Keratinocyte (primary cell): ENCODE results near the gene ABO. TPM values are rescaled to one million over a fixed set of nuclear protein-coding genes. Genes with fewer than 3 reads are reported as not detected.
"Not testable (repeated sequence)": the region's sequence is repeated elsewhere in the genome, so short reads cannot be mapped to it uniquely, and the experiment has no call there.

Experiments
- DNase-seq: peaks from one replicate; pipeline ENCODE4 v3.0.0-alpha.2; 2011; ENCODE audit warnings: low read depth, missing footprints, low spot score
- FAIRE-seq: peaks from 2 replicates; lab custom pipeline; 2011; peaks lifted over from hg19 to GRCh38; lab: Jason Lieb, UNC
- H2AFZ ChIP-seq: 2 replicates; pipeline ENCODE4 v1.6.0; 2012; ENCODE audit warnings: low read length, control low read depth, inconsistent platforms; ENCODE audit not compliant: control insufficient read depth
- H3K27ac ChIP-seq: 2 replicates; pipeline ENCODE4 v1.5.1; 2011; ENCODE audit warnings: low read length; ENCODE audit not compliant: control insufficient read depth, insufficient read depth
- H3K27me3 ChIP-seq: 3 replicates; pipeline ENCODE4 v1.6.0; 2011; ENCODE audit warnings: low read length; ENCODE audit not compliant: control insufficient read depth, insufficient read depth; ENCODE audit errors: extremely low read depth
- H3K36me3 ChIP-seq, 2 experiments: 2 replicates in 1 of 2; 3 replicates in 1 of 2; pipeline ENCODE4 v1.5.1; 2011; ENCODE audit warnings: low read length in 2 of 2, mild to moderate bottlenecking in 1 of 2; ENCODE audit not compliant: control insufficient read depth in 2 of 2, insufficient read depth in 2 of 2; ENCODE audit errors: extremely low read depth in 1 of 2
- H3K4me1 ChIP-seq: 3 replicates; pipeline ENCODE4 v1.5.1; 2011; ENCODE audit warnings: low read length; ENCODE audit not compliant: control insufficient read depth, insufficient read depth; ENCODE audit errors: extremely low read depth
- H3K4me2 ChIP-seq: 3 replicates; pipeline ENCODE4 v1.6.0; 2011; ENCODE audit warnings: low read depth, low read length; ENCODE audit not compliant: control insufficient read depth, insufficient read depth; ENCODE audit errors: extremely low read depth
- H3K4me3 ChIP-seq, 3 experiments: fragments of 200-600 bp in 1 of 3; sonication (generic) in 1 of 3; 2 replicates in 2 of 3; 3 replicates in 1 of 3; pipeline ENCODE4 v1.5.1; 2011 to 2016; ENCODE audit warnings: low read length in 3 of 3, mild to moderate bottlenecking in 3 of 3, control low read depth in 2 of 3, inconsistent platforms in 1 of 3, low read depth in 1 of 3, mixed read lengths in 1 of 3, mixed run types in 1 of 3, moderate library complexity in 1 of 3; ENCODE audit not compliant: control insufficient read depth in 2 of 3, insufficient read depth in 2 of 3; ENCODE audit errors: extremely low read depth in 1 of 3
- H3K79me2 ChIP-seq: 2 replicates; pipeline ENCODE4 v1.6.0; 2012; ENCODE audit warnings: low read length; ENCODE audit not compliant: control insufficient read depth, insufficient read depth
- H3K9ac ChIP-seq: 3 replicates; pipeline ENCODE4 v1.6.0; 2011; ENCODE audit warnings: low read length; ENCODE audit not compliant: control insufficient read depth, insufficient read depth; ENCODE audit errors: extremely low read depth
- H3K9me1 ChIP-seq: 3 replicates; pipeline ENCODE4 v1.6.0; 2011; ENCODE audit warnings: low read length; ENCODE audit not compliant: control insufficient read depth, insufficient read depth; ENCODE audit errors: extremely low read depth
- H3K9me3 ChIP-seq: 2 replicates; pipeline ENCODE4 v1.5.1; 2012; ENCODE audit warnings: low read depth, low read length; ENCODE audit not compliant: control insufficient read depth
- H4K20me1 ChIP-seq: 3 replicates; pipeline ENCODE4 v1.6.0; 2011; ENCODE audit warnings: low read length; ENCODE audit not compliant: control insufficient read depth, insufficient read depth; ENCODE audit errors: extremely low read depth
- EZH2 ChIP-seq: IDR thresholded peaks from one replicate; pipeline ENCODE4 v1.6.1; 2012; ENCODE audit warnings: inconsistent platforms, mild to moderate bottlenecking, low read length, moderate library complexity
- dilution Hi-C: fragments of 300-500 bp; cut with MboI; formaldehyde crosslinking; loops from one replicate; pipeline ENCODE4 v1.7.0; 2020; ENCODE audit warnings: low sequenced_read_pairs; ENCODE audit not compliant: extremely low pct_ligation_motif_present
- polyA plus RNA-seq, 5 experiments: library from polyadenylated mRNA; depleted of rRNA in 3 of 5; stranded (reverse) in 3 of 5; stranded (forward) in 1 of 5; unstranded in 1 of 5; fragments of >200 nt; gene quantifications; 1 replicate in 1 of 5; 2 replicates in 3 of 5; 3 replicates in 1 of 5; pipeline versions ENCODE4 v1.2.1 to v1.2.3, GENCODE V29; 2011 to 2012; ENCODE audit warnings: missing spikeins in 2 of 5, low read depth in 1 of 5, low replicate concordance in 1 of 5
- TF ChIP-seq, protein P1 (sequence below), 3 experiments: IDR thresholded peaks in 1 of 3; conservative IDR thresholded peaks in 1 of 3; optimal IDR thresholded peaks in 1 of 3; 2 replicates in 2 of 3; 3 replicates in 1 of 3; pipeline versions ENCODE3 to v1.5.1; 2011; ENCODE audit warnings: low read length in 3 of 3, mild to moderate bottlenecking in 3 of 3, moderate library complexity in 2 of 3, control low read depth in 1 of 3, inconsistent platforms in 1 of 3; ENCODE audit not compliant: insufficient read depth in 2 of 3; ENCODE audit errors: extremely low read depth in 1 of 3

ABO gene
- polyA plus RNA-seq, 1 donor (not counting 4 experiments of a cell fraction or from before 2014, with no cell fraction given) = not detected

DNA sequence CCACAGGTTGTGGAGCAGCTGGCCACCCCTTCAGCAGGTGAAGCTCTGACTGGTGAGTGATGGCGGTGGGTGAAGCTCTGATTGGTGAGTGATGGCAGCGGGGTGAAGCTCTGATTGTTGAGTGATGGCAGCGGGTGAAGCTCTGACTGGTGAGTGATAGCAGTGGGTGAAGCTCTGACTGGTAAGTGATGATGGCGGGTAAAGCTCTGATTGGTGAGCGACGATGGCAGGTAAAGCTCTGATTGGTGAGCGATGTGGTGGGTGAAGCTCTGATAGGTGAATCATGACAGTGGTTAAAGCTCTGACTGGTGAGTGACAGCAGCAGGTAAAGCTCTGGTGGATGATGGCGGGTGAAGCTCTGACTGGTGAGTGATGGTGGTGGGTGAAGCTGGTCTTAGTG lies 9.4 kb upstream of the ABO start:
- no peak for DNase-seq
- Histone ChIP-seq H3K4me1 (peaks cover 2% of the 10 kb centered on the region), H3K9me1 (no peaks in the 10 kb centered on the region), H4K20me1 (no peaks in the 10 kb centered on the region), H3K9ac (no peak overlapping the region), H3K9me3 (no peaks in the 10 kb centered on the region), H2AFZ (no peak overlapping the region), H3K27ac (no peak overlapping the region), H3K27me3 (peaks cover 8% of the 10 kb centered on the region), H3K36me3 (no peaks in the 10 kb centered on the region), H3K4me3 (no peak overlapping the region), H3K4me2 (no peak overlapping the region), H3K79me2 (no peaks in the 10 kb centered on the region)
- no peak for FAIRE-seq
- dilution Hi-C loops = no loop called here
- no peak for TF ChIP-seq EZH2
- TF ChIP-seq, protein P1, sequence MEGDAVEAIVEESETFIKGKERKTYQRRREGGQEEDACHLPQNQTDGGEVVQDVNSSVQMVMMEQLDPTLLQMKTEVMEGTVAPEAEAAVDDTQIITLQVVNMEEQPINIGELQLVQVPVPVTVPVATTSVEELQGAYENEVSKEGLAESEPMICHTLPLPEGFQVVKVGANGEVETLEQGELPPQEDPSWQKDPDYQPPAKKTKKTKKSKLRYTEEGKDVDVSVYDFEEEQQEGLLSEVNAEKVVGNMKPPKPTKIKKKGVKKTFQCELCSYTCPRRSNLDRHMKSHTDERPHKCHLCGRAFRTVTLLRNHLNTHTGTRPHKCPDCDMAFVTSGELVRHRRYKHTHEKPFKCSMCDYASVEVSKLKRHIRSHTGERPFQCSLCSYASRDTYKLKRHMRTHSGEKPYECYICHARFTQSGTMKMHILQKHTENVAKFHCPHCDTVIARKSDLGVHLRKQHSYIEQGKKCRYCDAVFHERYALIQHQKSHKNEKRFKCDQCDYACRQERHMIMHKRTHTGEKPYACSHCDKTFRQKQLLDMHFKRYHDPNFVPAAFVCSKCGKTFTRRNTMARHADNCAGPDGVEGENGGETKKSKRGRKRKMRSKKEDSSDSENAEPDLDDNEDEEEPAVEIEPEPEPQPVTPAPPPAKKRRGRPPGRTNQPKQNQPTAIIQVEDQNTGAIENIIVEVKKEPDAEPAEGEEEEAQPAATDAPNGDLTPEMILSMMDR (optimal IDR thresholded peaks at IDR 0.05 in 1 of 3, IDR thresholded peaks at IDR 0.05 in 1 of 3, conservative IDR thresholded peaks at IDR 0.05 in 1 of 3; ENCODE audit: extremely low read depth in 1 of 3, insufficient read depth in 2 of 3, low read length in 3 of 3) = no peak

DNA sequence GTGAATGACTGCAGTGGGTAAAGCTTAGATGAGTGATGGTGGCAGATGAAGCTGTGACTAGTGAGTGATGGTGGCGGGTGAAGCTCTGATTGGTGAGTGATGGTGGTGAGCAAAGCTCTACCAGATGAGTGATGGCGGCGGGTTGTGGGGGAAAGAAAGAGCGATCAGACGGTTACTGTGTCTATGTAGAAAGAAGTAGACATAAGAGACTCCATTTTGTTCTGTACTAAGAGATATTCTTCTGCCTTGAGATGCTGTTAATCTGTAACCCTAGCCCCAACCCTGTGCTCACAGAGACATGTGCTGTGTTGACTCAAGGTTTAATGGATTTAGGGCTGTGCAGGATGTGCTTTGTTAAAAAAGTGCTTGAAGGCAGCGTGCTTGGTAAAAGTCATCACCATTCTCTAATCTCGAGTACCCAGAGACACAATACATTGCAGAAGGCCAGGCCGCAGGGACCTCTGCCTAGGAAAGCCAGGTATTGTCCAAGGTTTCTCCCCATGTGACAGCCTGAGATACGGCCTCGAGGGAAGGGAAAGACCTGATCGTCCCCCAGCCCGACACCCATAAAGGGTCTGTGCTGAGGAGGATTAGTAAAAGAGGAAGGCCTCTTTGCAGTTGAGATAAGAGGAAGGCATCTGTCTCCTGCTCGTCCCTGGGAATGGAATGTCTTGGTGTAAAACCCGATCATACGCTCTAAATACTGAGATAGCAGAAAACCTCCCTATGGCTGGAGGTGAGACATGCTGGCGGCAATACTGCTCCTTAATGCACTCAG lies 8.4 kb upstream of the ABO start:
- H2AFZ ChIP-seq, H3K4me2 ChIP-seq, H3K27me3 ChIP-seq, H3K27ac ChIP-seq, H4K20me1 ChIP-seq, H3K4me1 ChIP-seq, FAIRE-seq, DNase-seq, H3K9me3 ChIP-seq, H3K9ac ChIP-seq, H3K36me3 ChIP-seq, H3K9me1 ChIP-seq, H3K79me2 ChIP-seq, dilution Hi-C loops, H3K4me3 ChIP-seq: not testable (repeated sequence)
